ENCODE results near the gene RASGRF2.

DNA sequence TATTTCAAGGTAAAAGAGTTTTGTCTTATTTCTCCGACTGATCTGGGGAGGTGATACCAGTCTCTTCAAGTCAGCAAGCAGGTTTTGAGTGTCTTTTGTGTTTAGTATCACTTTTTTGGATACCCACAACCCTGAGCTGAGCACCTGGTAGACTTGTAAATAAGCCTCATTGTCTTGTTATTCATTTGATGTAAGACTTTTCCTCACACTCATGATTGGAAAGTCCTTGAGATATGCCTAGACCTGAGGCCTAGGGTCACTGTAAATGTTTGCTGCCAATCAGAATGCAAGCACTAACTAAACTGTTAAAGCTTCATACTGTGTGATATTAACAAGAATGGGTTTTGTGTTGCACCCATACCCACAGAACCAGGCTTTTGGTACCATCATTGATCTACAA is 172.2 kb downstream of the RASGRF2 start:
- TF ChIP-seq, protein P1, sequence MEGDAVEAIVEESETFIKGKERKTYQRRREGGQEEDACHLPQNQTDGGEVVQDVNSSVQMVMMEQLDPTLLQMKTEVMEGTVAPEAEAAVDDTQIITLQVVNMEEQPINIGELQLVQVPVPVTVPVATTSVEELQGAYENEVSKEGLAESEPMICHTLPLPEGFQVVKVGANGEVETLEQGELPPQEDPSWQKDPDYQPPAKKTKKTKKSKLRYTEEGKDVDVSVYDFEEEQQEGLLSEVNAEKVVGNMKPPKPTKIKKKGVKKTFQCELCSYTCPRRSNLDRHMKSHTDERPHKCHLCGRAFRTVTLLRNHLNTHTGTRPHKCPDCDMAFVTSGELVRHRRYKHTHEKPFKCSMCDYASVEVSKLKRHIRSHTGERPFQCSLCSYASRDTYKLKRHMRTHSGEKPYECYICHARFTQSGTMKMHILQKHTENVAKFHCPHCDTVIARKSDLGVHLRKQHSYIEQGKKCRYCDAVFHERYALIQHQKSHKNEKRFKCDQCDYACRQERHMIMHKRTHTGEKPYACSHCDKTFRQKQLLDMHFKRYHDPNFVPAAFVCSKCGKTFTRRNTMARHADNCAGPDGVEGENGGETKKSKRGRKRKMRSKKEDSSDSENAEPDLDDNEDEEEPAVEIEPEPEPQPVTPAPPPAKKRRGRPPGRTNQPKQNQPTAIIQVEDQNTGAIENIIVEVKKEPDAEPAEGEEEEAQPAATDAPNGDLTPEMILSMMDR (conservative IDR thresholded peaks at IDR 0.05; ENCODE audit: low read length), result no peak
- TF ChIP-seq EZH2phosphoT487 (IDR thresholded peaks at IDR 0.05; ENCODE audit: borderline replicate concordance, low read depth, low read length), result no peak
